VCaP (cell line): ENCODE data around the gene TBX18.
A peak's percentile ranks its signal among the peaks of the same experiment; 100 is the strongest.

ENCODE experiments used
- H3K27ac ChIP-seq: fragments of 450-650 bp; 2 replicates; pipeline ENCODE4 v1.5.1; 2017
- CTCF ChIP-seq: fragments of 450-650 bp; conservative IDR thresholded peaks from 2 replicates; pipeline ENCODE4 v1.5.1; 2017; ENCODE audit warnings: mild to moderate bottlenecking, moderate library complexity

The TBX18 gene

GRCh38 chr6:84728602-84729001, 35.8 kb downstream of the TBX18 start:
- peak; percentile 60 for TF ChIP-seq CTCF
- no peak overlapping the region for H3K27ac ChIP-seq

GRCh38 chr6:84719152-84719551, 45.2 kb downstream of the TBX18 start:
- no peak for TF ChIP-seq CTCF
- H3K27ac ChIP-seq: no peak overlapping the region

GRCh38 chr6:84718038-84718955, 46.1 kb downstream of the TBX18 start:
- no peak for TF ChIP-seq CTCF
- H3K27ac ChIP-seq: no peak overlapping the region

- no peak overlapping the region for H3K27ac ChIP-seq
- TF ChIP-seq CTCF: no peak
Measured at GRCh38 chr6:84709121-84709520, 55.3 kb downstream of the TBX18 start.

GRCh38 chr6:84707171-84707570, 57.2 kb downstream of the TBX18 start:
- H3K27ac ChIP-seq: no peak overlapping the region
- no peak for TF ChIP-seq CTCF

- no peak for TF ChIP-seq CTCF
- no peak overlapping the region for H3K27ac ChIP-seq
Measured at GRCh38 chr6:84696166-84696565, 68.2 kb downstream of the TBX18 start.

- no peak for TF ChIP-seq CTCF
Measured at GRCh38 chr6:84691978-84692623, 72.3 kb downstream of the TBX18 start.

More at GRCh38 chr6:84691978-84692623, 72.3 kb downstream of the TBX18 start:
- H3K27ac ChIP-seq: no peak overlapping the region
